Common myeloid progenitor, CD34-positive (primary cell): ENCODE measurements around the gene APMAP.
"Not testable (repeated sequence)": the region's sequence is repeated elsewhere in the genome, so short reads cannot be mapped to it uniquely, and the experiment has no call there.

Source experiments
- CTCF ChIA-PET: fragments of 350-600 bp; sonication (Branson Sonifier 250); formaldehyde crosslinking; loops from one replicate; lab custom pipeline; 2021; ENCODE audit warnings: antibody characterized with exemption; lab: Charles Lee
- POLR2A ChIA-PET: fragments of 350-600 bp; sonication (Branson Sonifier 250); formaldehyde crosslinking; loops from one replicate; lab custom pipeline; 2021; ENCODE audit warnings: antibody characterized with exemption; lab: Charles Lee
- DNase-seq, 3 donors: peaks; one replicate each; pipeline versions ENCODE4 v3.0.0 to v3.0.0-alpha.2; 2013
- H3K27ac ChIP-seq, 2 experiments: 1 replicate in 1 of 2; 2 replicates in 1 of 2; pipeline ENCODE4 v1.7.0; 2013; ENCODE audit warnings: inconsistent platforms in 2 of 2, low read length in 2 of 2, mild to moderate bottlenecking in 2 of 2, low read depth in 1 of 2, moderate library complexity in 1 of 2; ENCODE audit not compliant: severe bottlenecking in 2 of 2, insufficient read depth in 1 of 2, poor library complexity in 1 of 2
- H3K27me3 ChIP-seq, 5 experiments: replicated peaks in 2 of 5; 1 replicate in 3 of 5; 2 replicates in 2 of 5; pipeline versions ENCODE4 v1.6.1 to v1.7.0; 2013; ENCODE audit warnings: low read length in 4 of 5, mild to moderate bottlenecking in 2 of 5, moderate library complexity in 2 of 5, inconsistent platforms in 1 of 5; ENCODE audit not compliant: insufficient read depth in 5 of 5, control insufficient read depth in 4 of 5
- H3K36me3 ChIP-seq, 4 experiments: 1 replicate in 2 of 4; 2 replicates in 2 of 4; pipeline versions ENCODE4 v1.6.1 to v1.7.0; 2013; ENCODE audit warnings: low read length in 3 of 4, control low read depth in 1 of 4, mild to moderate bottlenecking in 1 of 4; ENCODE audit not compliant: control insufficient read depth in 4 of 4, insufficient read depth in 4 of 4
- H3K4me1 ChIP-seq, 4 experiments: 1 replicate in 3 of 4; 2 replicates in 1 of 4; pipeline versions ENCODE4 v1.6.1 to v1.7.1; 2013; ENCODE audit warnings: low read length in 3 of 4, mild to moderate bottlenecking in 3 of 4, control low read depth in 1 of 4, inconsistent platforms in 1 of 4, moderate library complexity in 1 of 4; ENCODE audit not compliant: control insufficient read depth in 4 of 4, insufficient read depth in 4 of 4; ENCODE audit errors: control extremely low read depth in 1 of 4
- H3K4me3 ChIP-seq, 7 experiments: 1 replicate in 4 of 7; 2 replicates in 3 of 7; pipeline versions ENCODE4 v1.5.1 to v1.7.0; 2013; ENCODE audit warnings: mild to moderate bottlenecking in 7 of 7, low read length in 6 of 7, moderate library complexity in 6 of 7, inconsistent platforms in 2 of 7, low read depth in 2 of 7, control low read depth in 1 of 7; ENCODE audit not compliant: insufficient read depth in 4 of 7, control insufficient read depth in 1 of 7; ENCODE audit errors: extremely low read depth in 1 of 7
- H3K9me3 ChIP-seq, 5 experiments: 1 replicate in 4 of 5; 2 replicates in 1 of 5; pipeline versions ENCODE4 v1.6.1 to v1.7.1; 2013; ENCODE audit warnings: low read length in 4 of 5, mild to moderate bottlenecking in 2 of 5, inconsistent platforms in 1 of 5, low read depth in 1 of 5, moderate library complexity in 1 of 5; ENCODE audit not compliant: control insufficient read depth in 4 of 5, insufficient read depth in 2 of 5; ENCODE audit errors: control extremely low read depth in 1 of 5
- WGBS: methylation state at CpG from one replicate; pipeline ENCODE4 v1.1.5; 2013; ENCODE audit not compliant: insufficient coverage; 5-methylcytosine and 5-hydroxymethylcytosine counted together

Gene APMAP

DNA sequence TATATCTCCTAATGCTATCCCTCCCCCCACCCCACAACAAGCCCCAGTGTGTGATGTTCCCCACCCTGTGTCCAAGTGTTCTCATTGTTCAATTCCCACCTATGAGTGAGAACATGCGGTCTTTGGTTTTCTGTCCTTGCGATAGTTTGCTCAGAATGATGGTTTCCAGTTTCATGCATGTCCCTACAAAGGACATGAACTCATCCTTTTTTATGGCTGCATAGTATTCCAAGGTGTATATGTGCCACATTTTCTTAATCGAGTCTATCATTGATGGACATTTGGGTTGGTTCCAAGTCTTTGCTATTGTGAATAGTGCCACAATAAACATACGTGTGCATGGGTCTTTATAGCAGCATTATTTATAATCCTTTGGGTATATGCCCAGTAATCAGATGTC lies 8.8 kb upstream of the APMAP start:
- H3K27me3 ChIP-seq, DNase-seq, H3K9me3 ChIP-seq, H3K4me1 ChIP-seq, H3K4me3 ChIP-seq, H3K27ac ChIP-seq, POLR2A ChIA-PET: not testable (repeated sequence)
- CTCF ChIA-PET: interaction anchor here (0.9 kb wide), 1 partner anchor 8 kb away, joined by 3 read pairs; no protein-coding TSS in a partner anchor
- 100% methylated on average over 2 of the region's 4 CpGs for WGBS
- H3K36me3 ChIP-seq: peaks cover 7 to 28% (median 10%) of the 10 kb centered on the region in 4 experiments

GRCh38 chr20:25000268-25000801 lies 7.8 kb upstream of the APMAP start:
- WGBS: 23% methylated on average over 4 of the region's 4 CpGs
- ChIA-PET CTCF (interaction anchor here (0.9 to 8.2 kb wide), 5 partner anchors 9 to 71 kb away, joined by 3 to 160 read pairs (median 3); no protein-coding TSS in a partner anchor), POLR2A (no interaction called here)
- no peak overlapping the region for H3K4me3 ChIP-seq
- peaks cover 0 to 18% (median 10%) of the 10 kb centered on the region in 4 experiments for H3K36me3 ChIP-seq
- no peak overlapping the region for H3K27ac ChIP-seq
- H3K9me3 ChIP-seq: peaks cover 0 to 3% (median 3%) of the 10 kb centered on the region in 5 experiments
- DNase-seq: peak in 2 of 3 donors; percentile 55 to 70
- H3K4me1 ChIP-seq: peaks cover 0 to 15% (median 5%) of the 10 kb centered on the region in 4 experiments
- H3K27me3 ChIP-seq: no peaks in the 10 kb centered on the region

GRCh38 chr20:24999568-24999967 lies 7.0 kb upstream of the APMAP start:
- 100% methylated on average over 4 of the region's 4 CpGs for WGBS
- no peak for DNase-seq
- H3K9me3 ChIP-seq: peaks cover 0 to 3% (median 3%) of the 10 kb centered on the region in 5 experiments
- POLR2A ChIA-PET: no interaction called here
- no peak overlapping the region for H3K27ac ChIP-seq
- CTCF ChIA-PET: interaction anchor here (1.1 to 8.2 kb wide), 9 partner anchors 10 to 94 kb away, joined by 3 to 160 read pairs (median 3); no protein-coding TSS in a partner anchor
- peaks cover 0 to 14% (median 9%) of the 10 kb centered on the region in 4 experiments for H3K36me3 ChIP-seq
- peaks cover 0 to 20% (median 9%) of the 10 kb centered on the region in 4 experiments for H3K4me1 ChIP-seq
- no peaks in the 10 kb centered on the region for H3K27me3 ChIP-seq
- no peak overlapping the region for H3K4me3 ChIP-seq

DNA sequence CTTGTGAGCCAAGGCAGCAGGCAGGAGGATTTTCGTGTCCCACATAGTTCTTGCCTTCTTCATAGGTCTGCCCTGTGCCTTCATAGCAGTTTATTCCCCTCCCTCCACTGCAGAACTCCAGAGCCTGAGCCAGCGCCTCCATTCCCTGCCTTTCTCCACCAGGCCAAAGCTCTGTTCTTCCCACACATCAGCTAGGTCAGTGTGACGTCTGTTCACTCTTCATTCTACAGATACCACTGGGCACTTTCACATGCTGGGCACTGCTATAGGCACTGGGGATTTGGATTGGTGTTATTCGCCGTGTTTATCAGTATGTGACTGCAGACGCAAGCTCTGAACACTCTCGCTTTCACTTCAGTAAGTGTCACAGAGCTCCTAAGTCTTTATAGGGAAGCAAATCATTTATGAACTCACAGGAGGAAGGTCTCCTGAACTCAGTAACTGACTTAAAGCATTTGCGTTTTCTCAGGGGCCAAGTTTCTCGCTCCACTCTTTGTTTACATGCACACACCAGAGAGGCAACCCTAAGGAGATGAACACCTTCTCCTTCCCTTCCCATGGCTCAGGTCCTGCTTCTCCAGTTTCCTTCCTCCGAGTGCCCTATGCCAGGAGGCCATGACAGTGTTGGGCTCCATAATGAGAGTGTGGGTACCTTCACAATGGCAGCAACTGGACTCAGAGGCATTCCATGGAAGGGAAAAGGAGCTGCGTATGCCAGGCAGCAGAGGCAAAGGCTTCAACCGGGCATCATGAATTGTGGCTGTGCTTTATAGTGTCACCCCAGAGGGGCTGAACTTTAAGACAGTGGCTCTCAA lies 6.3 kb upstream of the APMAP start:
- WGBS: 94% methylated on average over 11 of the region's 12 CpGs
- ChIA-PET CTCF (interaction anchor here (1.1 to 8.2 kb wide), 12 partner anchors 11 to 95 kb away, joined by 3 to 160 read pairs (median 3); no protein-coding TSS in a partner anchor), POLR2A (no interaction called here)
- Histone ChIP-seq H3K27me3 (no peaks in the 10 kb centered on the region), H3K9me3 (peaks cover 0 to 3% (median 3%) of the 10 kb centered on the region in 5 experiments), H3K27ac (no peak overlapping the region), H3K4me3 (no peak overlapping the region), H3K4me1 (peaks cover 0 to 22% (median 11%) of the 10 kb centered on the region in 4 experiments), H3K36me3 (peaks cover 0 to 13% (median 5%) of the 10 kb centered on the region in 4 experiments)
- no peak for DNase-seq

DNA sequence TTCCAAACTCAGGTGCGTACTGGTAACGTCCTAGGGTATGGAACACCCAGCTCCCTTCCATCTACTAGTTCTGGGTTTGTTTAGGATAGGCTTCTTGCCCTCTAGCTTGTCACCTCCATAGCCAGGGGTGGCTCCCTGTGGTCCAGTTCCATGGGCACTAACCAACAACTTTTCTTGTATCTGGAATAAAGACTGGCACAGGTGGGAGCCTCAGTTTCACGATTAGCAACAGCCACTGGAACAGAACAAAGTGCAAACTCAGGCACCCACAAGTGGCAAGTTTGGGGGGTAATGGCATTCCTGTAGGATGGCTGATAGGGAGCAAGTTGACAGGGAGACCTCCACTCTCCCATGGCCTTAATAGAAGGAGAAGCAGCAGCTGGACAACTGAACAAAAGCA lies 5.6 kb upstream of the APMAP start:
- H3K36me3 ChIP-seq: peaks cover 0 to 7% (median 4%) of the 10 kb centered on the region in 4 experiments
- no peak for DNase-seq
- peaks cover 0 to 29% (median 16%) of the 10 kb centered on the region in 4 experiments for H3K4me1 ChIP-seq
- H3K27me3 ChIP-seq: no peaks in the 10 kb centered on the region
- ChIA-PET POLR2A (no interaction called here), CTCF (interaction anchor here (0.9 to 8.2 kb wide), 9 partner anchors 11 to 181 kb away, joined by 3 to 160 read pairs (median 3); no protein-coding TSS in a partner anchor)
- 93% methylated on average over 3 of the region's 3 CpGs for WGBS
- H3K27ac ChIP-seq: no peak overlapping the region
- no peak overlapping the region for H3K4me3 ChIP-seq
- peaks cover 0 to 3% (median 3%) of the 10 kb centered on the region in 5 experiments for H3K9me3 ChIP-seq

GRCh38 chr20:24996449-24997377 lies 4.2 kb upstream of the APMAP start:
- Histone ChIP-seq H3K4me3 (no peak overlapping the region), H3K36me3 (no peaks in the 10 kb centered on the region), H3K27ac (no peak overlapping the region), H3K27me3 (no peaks in the 10 kb centered on the region), H3K9me3 (no peaks in the 10 kb centered on the region), H3K4me1 (peaks cover 0 to 40% (median 24%) of the 10 kb centered on the region in 4 experiments)
- DNase-seq: no peak
- ChIA-PET POLR2A (no interaction called here), CTCF (interaction anchor here (1.0 to 8.2 kb wide), 13 partner anchors 9 to 402 kb away, joined by 3 to 160 read pairs (median 8); partner anchors contain the start of gene ACSS1)
- 83% methylated on average over 8 of the region's 9 CpGs for WGBS
